Prostate gland (tissue), 2 donors: ENCODE data around the gene TP53BP2.

Experiments
- POLR2A ChIP-seq: fragments of 450-650 bp; IDR thresholded peaks from one replicate; pipeline ENCODE4 v1.6.1; 2016; ENCODE audit warnings: antibody characterized with exemption, mild to moderate bottlenecking
- POLR2AphosphoS5 ChIP-seq: sonication (generic); formaldehyde crosslinking; IDR thresholded peaks from one replicate; pipeline ENCODE4 v1.6.1; 2017; ENCODE audit warnings: antibody characterized with exemption
- TF ChIP-seq, protein P1 (sequence below), 4 experiments: fragments of 200-600 bp in 2 of 4; fragments of 450-650 bp in 2 of 4; sonication (generic) in 2 of 4; IDR thresholded peaks; 1 replicate in 3 of 4; 2 replicates in 1 of 4; pipeline ENCODE4 v1.5.1; 2016 to 2019; ENCODE audit warnings: antibody characterized with exemption in 4 of 4, mild to moderate bottlenecking in 2 of 4, moderate library complexity in 2 of 4

DNA sequence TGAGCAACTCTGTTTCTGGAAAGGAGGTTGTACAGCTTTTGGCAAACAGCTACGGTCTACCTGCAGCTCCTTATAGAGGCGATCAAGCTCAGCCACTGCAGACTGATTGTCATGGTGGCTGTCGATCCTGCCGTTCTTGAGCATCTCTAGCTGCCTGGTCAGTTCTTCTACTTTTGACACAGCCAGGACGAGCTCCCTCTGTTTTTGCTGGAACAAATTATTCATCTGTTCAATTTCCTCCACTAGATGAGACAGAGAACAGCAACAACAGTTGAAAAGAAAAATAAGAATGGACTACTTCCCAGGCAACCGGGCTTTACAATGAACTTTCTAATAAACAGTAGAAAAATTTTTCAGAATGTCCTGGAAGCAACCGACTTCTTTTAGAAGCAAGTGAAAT lies 42.5 kb downstream of the TP53BP2 start:
- TF ChIP-seq, protein P1, sequence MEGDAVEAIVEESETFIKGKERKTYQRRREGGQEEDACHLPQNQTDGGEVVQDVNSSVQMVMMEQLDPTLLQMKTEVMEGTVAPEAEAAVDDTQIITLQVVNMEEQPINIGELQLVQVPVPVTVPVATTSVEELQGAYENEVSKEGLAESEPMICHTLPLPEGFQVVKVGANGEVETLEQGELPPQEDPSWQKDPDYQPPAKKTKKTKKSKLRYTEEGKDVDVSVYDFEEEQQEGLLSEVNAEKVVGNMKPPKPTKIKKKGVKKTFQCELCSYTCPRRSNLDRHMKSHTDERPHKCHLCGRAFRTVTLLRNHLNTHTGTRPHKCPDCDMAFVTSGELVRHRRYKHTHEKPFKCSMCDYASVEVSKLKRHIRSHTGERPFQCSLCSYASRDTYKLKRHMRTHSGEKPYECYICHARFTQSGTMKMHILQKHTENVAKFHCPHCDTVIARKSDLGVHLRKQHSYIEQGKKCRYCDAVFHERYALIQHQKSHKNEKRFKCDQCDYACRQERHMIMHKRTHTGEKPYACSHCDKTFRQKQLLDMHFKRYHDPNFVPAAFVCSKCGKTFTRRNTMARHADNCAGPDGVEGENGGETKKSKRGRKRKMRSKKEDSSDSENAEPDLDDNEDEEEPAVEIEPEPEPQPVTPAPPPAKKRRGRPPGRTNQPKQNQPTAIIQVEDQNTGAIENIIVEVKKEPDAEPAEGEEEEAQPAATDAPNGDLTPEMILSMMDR (IDR thresholded peaks at IDR 0.05), result no peak
- TF ChIP-seq POLR2A (no peak), POLR2AphosphoS5 (no peak)
